ENCODE data around the gene DHRSX. TPM values are rescaled to one million over a fixed set of nuclear protein-coding genes. Genes with fewer than 3 reads are reported as not detected.

Gene DHRSX
- total RNA-seq, 1 donor from 2014 or later = 34.2 TPM

- no peak for DNase-seq (ENCODE audit: extremely low spot score, unreplicated experiment)
- Mint-ChIP-seq H3K4me3 (no peak overlapping the region), H3K4me1 (ENCODE audit: unreplicated experiment) (peaks cover 9% of the 10 kb centered on the region), H3K9me3 (peaks cover 3% of the 10 kb centered on the region), H3K27me3 (no peaks in the 10 kb centered on the region), H3K36me3 (peaks cover 3% of the 10 kb centered on the region), H3K27ac (peak overlapping the region; percentile 54)
- TF ChIP-seq CTCF (conservative IDR thresholded peaks at IDR 0.05) = no peak
Observed at GRCh38 chrX:2451501-2452316, 49.1 kb downstream of the DHRSX start.

- Mint-ChIP-seq H3K36me3 (peaks cover 3% of the 10 kb centered on the region), H3K4me1 (ENCODE audit: unreplicated experiment) (peaks cover 9% of the 10 kb centered on the region), H3K9me3 (peaks cover 3% of the 10 kb centered on the region), H3K27me3 (no peaks in the 10 kb centered on the region), H3K27ac (no peak overlapping the region), H3K4me3 (no peak overlapping the region)
- TF ChIP-seq CTCF (conservative IDR thresholded peaks at IDR 0.05) = no peak
- DNase-seq (ENCODE audit: extremely low spot score, unreplicated experiment) = no peak
Observed at GRCh38 chrX:2450681-2451080, 50.1 kb downstream of the DHRSX start.

GRCh38 chrX:2449135-2449886 lies 51.5 kb downstream of the DHRSX start:
- peaks cover 3% of the 10 kb centered on the region for H3K36me3 Mint-ChIP-seq
- no peaks in the 10 kb centered on the region for H3K27me3 Mint-ChIP-seq
- DNase-seq (ENCODE audit: extremely low spot score, unreplicated experiment) = no peak
- TF ChIP-seq CTCF (conservative IDR thresholded peaks at IDR 0.05) = no peak
- H3K4me3 Mint-ChIP-seq = no peak overlapping the region
- H3K4me1 Mint-ChIP-seq (ENCODE audit: unreplicated experiment) = peaks cover 9% of the 10 kb centered on the region
- H3K9me3 Mint-ChIP-seq = peaks cover 3% of the 10 kb centered on the region
- H3K27ac Mint-ChIP-seq = no peak overlapping the region

GRCh38 chrX:2447484-2447883 lies 53.3 kb downstream of the DHRSX start:
- Mint-ChIP-seq H3K27me3 (no peaks in the 10 kb centered on the region), H3K4me3 (no peak overlapping the region), H3K4me1 (ENCODE audit: unreplicated experiment) (peaks cover 9% of the 10 kb centered on the region), H3K36me3 (peaks cover 3% of the 10 kb centered on the region), H3K9me3 (peaks cover 3% of the 10 kb centered on the region), H3K27ac (no peak overlapping the region)
- no peak for DNase-seq (ENCODE audit: extremely low spot score, unreplicated experiment)
- TF ChIP-seq CTCF (conservative IDR thresholded peaks at IDR 0.05) = no peak

- Mint-ChIP-seq H3K27me3 (no peaks in the 10 kb centered on the region), H3K36me3 (peaks cover 3% of the 10 kb centered on the region), H3K9me3 (peaks cover 3% of the 10 kb centered on the region), H3K27ac (no peak overlapping the region), H3K4me3 (no peak overlapping the region), H3K4me1 (ENCODE audit: unreplicated experiment) (peaks cover 7% of the 10 kb centered on the region)
- DNase-seq (ENCODE audit: extremely low spot score, unreplicated experiment) = no peak
- no peak for TF ChIP-seq CTCF (conservative IDR thresholded peaks at IDR 0.05)
Observed at GRCh38 chrX:2446815-2447214, 54.0 kb downstream of the DHRSX start.
